K562 treated with DMSO at 1 percent for 4 hours (cell line): ENCODE data around the gene NOVA2. TPM values are rescaled to one million over a fixed set of nuclear protein-coding genes. Genes with fewer than 3 reads are reported as not detected.

Experiments used
- total RNA-seq: library from RNA; unstranded; fragments of 300-600 nt; gene quantifications from 2 replicates; pipeline ENCODE4 v1.2.3, GENCODE V29; 2022; ENCODE audit not compliant: insufficient read depth

Gene NOVA2, protein sequence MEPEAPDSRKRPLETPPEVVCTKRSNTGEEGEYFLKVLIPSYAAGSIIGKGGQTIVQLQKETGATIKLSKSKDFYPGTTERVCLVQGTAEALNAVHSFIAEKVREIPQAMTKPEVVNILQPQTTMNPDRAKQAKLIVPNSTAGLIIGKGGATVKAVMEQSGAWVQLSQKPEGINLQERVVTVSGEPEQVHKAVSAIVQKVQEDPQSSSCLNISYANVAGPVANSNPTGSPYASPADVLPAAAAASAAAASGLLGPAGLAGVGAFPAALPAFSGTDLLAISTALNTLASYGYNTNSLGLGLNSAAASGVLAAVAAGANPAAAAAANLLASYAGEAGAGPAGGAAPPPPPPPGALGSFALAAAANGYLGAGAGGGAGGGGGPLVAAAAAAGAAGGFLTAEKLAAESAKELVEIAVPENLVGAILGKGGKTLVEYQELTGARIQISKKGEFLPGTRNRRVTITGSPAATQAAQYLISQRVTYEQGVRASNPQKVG
- not detected in 2 replicates for total RNA-seq

DNA sequence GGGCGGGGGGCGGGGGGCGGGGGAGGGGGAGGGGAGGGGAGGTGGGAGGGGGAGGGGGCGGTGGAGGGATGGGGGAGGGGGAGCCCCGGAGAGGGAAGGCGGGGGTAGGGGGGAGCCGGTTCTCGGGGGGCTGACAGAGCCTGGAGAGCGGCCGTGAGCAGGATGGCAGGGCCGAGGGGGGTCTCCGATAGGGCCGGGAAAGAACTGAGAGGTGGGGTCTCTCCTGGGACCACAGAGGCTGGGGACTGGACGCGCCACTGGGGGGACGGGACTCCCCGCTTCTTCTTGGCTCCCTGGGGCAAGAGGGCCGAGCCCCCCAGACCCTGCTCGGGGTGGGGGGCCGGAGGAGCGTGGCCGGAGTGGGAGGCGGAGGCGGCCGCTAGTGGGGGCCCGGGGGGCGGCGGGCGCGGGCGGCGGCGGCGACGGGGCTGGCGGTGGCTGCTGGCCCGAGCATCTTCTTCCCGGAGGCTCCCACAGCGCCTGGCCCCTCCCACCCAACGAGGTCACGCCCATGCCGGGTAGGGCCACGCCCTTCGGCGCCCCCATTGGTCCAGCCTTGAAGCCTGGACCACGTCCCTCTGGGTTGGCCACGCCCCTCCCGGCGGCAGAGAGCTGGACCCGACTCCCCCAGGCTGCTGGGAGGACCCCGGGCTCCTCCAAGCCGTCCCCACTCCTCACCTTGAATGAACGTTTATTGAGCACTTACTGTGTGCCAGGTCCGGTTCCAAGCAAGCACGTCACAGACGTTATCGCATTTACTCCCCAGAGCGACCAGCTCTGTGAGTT, at the start of gene NOVA2:
Gene NOVA2 (minus strand): TSS at position 313 of the 786 bp plus-strand sequence. CDS start 514 bp downstream, outside the sequence.

DNA sequence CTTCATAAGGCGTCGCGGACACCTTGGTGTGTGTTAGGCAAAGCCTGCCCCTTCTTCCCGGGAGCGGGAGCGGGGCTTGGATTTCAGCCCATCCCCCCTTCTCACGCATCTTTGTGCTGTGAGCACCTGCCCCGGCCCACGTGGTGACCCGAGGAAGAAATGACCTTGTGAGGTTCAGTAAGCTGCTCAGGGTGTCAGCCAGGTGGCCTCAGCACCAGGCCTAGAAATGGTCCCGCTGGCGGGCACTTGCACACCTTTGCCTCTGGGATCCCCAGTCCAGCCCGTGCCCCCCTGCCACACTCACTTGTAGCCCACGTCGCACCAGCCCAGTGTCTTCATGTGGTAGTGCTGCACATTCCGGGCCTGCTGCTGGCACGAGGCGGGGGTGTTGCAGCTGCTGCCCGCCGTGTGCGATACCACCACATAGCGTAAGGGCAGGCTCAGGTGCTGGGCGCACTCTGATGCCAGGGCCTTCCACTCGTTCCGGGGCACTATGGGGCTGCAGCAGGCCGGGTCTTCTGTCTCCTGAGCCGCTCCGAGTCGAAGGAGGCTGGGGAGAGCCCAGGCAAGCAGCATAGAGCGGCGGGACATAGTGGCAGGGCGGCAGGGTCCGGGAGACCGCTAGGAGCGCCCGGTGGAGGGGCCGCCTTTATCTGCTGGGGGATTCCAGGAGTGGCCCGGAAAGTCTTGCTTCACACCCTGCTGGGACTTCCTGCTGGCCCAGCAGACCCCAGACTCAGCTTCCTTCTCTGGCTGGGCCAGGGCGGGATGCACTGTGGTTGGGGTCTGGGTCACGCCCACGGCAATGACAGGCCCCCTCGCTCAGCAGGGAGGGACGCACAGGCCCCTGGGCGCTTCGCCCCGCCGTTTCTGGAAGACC, 49.0 kb upstream of the NOVA2 start, which contains the start of gene PGLYRP1:
Gene PGLYRP1 (minus strand): TSS at position 623 of the 880 bp plus-strand sequence. CDS start 32 bp downstream, at position 591.

DNA sequence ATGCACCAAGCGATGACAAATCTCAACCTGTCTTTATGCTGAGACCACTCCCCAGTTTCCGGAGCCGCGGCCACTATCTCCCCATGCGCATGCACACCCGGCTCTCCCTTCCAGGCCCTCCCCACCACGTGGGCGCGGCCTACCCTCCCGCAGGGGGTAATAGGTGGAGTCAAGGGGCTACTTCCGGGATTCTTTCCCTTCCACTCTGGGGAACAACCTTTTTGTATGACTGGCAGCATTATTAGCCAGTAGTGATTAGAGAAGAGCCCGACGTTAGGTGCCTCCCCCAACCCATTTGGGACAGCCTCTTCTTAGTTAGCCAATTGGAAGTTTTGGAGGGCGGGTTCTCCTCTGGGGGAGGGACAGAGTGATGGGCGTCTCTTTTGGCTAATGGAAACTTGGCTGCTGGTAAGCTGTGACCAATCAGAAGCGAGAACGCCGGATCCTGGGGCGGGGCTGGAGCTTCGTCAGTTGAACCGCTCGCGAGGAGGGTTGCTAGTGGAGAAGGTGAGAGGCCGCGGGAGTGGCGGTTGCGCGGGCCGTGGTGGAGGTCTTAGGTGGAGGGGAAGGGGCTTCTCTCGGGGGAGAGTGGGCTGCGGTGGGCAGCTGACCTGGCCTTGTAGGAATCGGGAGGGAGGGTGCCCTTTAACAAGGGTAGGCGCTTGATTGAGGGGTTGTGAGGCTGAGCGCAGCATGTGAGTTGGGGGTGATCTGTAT, 21.5 kb upstream of the NOVA2 start, which contains the start of gene CCDC61:
Gene CCDC61 (plus strand): TSS at position 470 of the 717 bp plus-strand sequence. CDS start 7,552 bp downstream, outside the sequence.

DNA sequence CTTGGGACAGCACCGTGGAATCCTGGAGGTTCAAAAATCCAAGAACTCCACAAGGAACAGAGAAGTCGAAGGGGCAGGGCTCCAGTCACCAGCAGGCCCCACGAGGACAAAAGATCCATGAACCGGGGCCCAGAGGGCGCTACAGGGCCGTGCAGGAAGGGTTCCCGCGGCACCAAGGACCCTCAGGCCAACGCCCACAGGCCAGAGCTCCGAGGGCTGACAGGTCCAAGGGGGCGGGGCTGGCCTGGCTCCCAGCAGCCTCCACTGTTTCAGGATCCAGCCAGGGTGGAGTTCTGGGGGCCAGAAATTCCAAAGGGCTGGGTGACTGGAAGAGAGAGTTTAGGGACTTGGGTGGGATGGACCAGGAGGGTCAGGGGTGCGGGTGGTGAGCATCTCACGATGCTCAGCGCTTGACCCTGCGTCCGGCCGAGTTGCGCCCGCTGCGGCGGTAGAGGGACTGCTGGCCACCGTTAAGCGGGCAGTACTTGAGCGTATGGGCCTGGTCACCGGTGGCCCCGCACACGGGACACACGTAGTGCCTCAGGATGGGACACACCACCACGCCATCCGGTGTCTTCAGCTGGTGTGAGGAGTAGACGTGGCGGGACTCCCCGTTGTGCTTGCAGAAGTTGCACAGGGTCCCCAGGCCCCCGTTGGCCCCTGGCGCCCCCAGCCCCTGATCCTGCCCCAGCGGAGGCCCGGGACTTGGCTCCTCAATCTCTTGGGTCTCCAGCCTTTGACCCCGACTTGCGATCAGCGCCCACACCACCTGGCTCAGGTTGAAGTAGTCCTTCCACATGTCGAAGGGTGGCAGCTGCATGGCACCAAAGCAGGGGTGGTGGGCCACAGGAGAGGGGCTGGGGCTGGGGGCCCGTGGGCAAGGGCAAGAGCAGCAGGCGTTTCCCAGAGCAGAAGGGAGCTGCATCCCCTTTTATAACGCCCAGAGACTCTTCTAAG, 59.5 kb downstream of the NOVA2 start, which contains the start of gene NANOS2:
Gene NANOS2 (minus strand): TSS at position 905 of the 957 bp plus-strand sequence. CDS start 85 bp downstream, at position 820.

DNA sequence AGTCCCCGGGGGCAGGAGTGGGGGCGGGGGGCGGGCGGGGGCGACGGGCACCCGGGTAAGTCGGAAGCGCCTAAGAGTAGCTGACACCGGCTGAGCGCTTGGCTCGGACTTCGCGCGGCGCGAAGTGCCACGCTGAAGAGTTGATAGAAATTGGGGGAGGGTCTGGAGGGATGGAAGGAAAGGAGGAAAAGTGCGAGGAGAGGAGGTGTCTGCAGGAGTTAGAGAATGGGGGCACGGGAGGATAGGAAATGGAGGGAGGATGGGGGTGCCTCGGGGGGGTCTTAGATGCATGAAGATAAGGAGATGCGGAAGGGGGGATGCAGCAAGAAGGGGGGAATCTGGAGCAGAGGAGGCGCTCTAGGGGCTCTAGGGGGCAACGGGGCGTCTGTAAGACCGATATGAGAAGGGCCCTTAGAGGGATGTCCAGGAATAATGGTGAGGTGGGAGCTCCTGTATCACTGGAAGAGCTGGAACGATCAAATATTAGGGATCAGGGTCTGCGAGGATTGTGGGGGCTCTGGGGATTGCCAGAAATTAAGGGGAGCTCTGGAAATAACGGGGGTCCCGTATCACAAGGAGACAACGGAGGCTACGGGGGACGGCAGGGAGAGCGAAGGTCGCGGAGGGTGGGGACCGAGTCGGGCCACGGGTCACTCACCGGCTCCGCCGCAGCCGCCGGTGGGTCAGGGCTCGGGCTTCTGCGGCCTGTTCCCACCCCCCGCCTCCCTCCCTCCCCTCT, 71.6 kb downstream of the NOVA2 start, which contains the start of gene MYPOP:
Gene MYPOP (minus strand): TSS at position 702 of the 739 bp plus-strand sequence. CDS start 840 bp downstream, outside the sequence.

DNA sequence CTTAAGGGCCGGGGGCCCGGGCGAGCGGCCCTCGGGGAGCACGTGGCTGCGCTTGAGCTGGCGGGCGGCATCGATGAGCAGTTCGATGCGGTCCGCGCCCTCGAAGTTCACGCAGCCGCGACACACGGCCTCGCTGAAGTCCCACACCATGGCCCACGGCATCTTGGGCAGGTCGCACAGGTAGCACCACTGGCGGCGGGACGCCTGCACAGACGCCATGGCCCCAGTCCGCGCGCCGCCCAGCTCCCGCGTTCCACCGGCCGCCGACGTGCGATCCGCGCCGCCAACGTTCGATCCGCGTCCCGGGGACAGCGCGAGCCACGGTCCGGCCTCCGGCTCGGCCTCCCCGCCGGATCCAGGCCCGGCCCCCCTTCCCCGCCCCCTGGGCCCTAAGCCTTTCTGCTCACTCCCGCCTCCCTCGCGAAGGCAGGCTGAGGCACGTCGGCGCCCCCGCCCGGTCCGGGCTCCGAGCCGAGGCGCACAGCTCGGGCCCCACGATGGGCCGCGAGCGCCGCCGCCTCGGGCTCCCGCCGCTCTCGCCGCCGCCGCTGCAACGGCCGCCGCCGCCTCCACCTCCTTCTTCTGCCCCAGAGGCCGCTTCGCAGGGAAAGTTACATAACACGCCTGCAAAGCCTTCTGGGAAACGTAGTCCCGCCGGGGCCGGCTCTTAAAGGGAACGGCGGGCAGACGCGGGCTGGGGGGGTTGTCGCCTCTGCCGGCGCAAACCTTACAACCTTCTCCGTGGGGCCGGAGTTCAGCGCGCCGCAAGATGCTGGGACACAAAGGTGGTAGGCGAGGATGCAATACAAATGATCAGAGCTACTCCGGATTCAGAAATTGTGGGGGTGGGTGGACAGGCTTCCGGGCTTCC, 87.9 kb downstream of the NOVA2 start, which contains the start of gene IRF2BP1:
Gene IRF2BP1 (minus strand): TSS at position 586 of the 871 bp plus-strand sequence. CDS start 367 bp downstream, at position 219.

Other genes with a start within 250 kb of the NOVA2 start
- gene FBXO46, start 243.0 kb downstream of the NOVA2 start, total RNA-seq: 16.7 TPM in 2 replicates
- 0.28 and 0.44 TPM in 2 replicates for gene MEIOSIN, start 240.4 kb downstream of the NOVA2 start, total RNA-seq
- 18.3 and 23.1 TPM in 2 replicates for gene SIX5, start 204.6 kb downstream of the NOVA2 start, total RNA-seq
- 40.1 and 61.8 TPM in 2 replicates for gene DMPK, start 191.4 kb downstream of the NOVA2 start, total RNA-seq
- gene DMWD, start 181.0 kb downstream of the NOVA2 start, total RNA-seq: 32.7 and 43.6 TPM in 2 replicates
- gene RSPH6A, start 158.6 kb downstream of the NOVA2 start, total RNA-seq: 0.44 and 1.2 TPM in 2 replicates
- 85.7 and 90.4 TPM in 2 replicates for gene SYMPK, start 110.7 kb downstream of the NOVA2 start, total RNA-seq
- gene FOXA3, start 109.5 kb downstream of the NOVA2 start, total RNA-seq: 3.1 and 4.3 TPM in 2 replicates
- 40.4 and 41.9 TPM in 2 replicates for gene IRF2BP1, start 87.7 kb downstream of the NOVA2 start, total RNA-seq
- 7.3 and 9.6 TPM in 2 replicates for gene MYPOP, start 71.3 kb downstream of the NOVA2 start, total RNA-seq
- gene NANOS2, start 59.1 kb downstream of the NOVA2 start, total RNA-seq: not detected in 2 replicates
- 7.1 and 10.1 TPM in 2 replicates for gene CCDC61, start 21.6 kb upstream of the NOVA2 start, total RNA-seq
- gene PGLYRP1, start 49.2 kb upstream of the NOVA2 start, total RNA-seq: not detected in 2 replicates
- gene IGFL4, start 67.1 kb upstream of the NOVA2 start, total RNA-seq: not detected in 2 replicates
- gene IGFL3, start 150.8 kb upstream of the NOVA2 start, total RNA-seq: not detected in 2 replicates
- 49.0 and 49.9 TPM in 2 replicates for gene IGFL2, start 174.4 kb upstream of the NOVA2 start, total RNA-seq